Activated gamma-delta T cell treated with anti-CD3 and anti-CD28 coated beads, Interleukin-2, amount 50 U/mL, for 16 hours (primary cell): ENCODE results near the gene FCRL6.

Experiments
- DNase-seq: peaks from one replicate; pipeline ENCODE4 v3.0.0-alpha.2; 2020; ENCODE audit warnings: low read depth

The FCRL6 gene

GRCh38 chr1:159864262-159864661, 62.1 kb downstream of the FCRL6 start:
- no peak for DNase-seq
